ENCODE measurements around the gene SESN3.

Gene SESN3

GRCh38 chr11:95121698-95122097 is 109.3 kb downstream of the SESN3 start:
- no peak for DNase-seq (ENCODE audit: low read depth)
- TF ChIP-seq, protein P1, sequence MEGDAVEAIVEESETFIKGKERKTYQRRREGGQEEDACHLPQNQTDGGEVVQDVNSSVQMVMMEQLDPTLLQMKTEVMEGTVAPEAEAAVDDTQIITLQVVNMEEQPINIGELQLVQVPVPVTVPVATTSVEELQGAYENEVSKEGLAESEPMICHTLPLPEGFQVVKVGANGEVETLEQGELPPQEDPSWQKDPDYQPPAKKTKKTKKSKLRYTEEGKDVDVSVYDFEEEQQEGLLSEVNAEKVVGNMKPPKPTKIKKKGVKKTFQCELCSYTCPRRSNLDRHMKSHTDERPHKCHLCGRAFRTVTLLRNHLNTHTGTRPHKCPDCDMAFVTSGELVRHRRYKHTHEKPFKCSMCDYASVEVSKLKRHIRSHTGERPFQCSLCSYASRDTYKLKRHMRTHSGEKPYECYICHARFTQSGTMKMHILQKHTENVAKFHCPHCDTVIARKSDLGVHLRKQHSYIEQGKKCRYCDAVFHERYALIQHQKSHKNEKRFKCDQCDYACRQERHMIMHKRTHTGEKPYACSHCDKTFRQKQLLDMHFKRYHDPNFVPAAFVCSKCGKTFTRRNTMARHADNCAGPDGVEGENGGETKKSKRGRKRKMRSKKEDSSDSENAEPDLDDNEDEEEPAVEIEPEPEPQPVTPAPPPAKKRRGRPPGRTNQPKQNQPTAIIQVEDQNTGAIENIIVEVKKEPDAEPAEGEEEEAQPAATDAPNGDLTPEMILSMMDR (IDR thresholded peaks at IDR 0.05; ENCODE audit: low read length, missing control alignments) = no peak
- H3K4me3 ChIP-seq (replicated peaks; ENCODE audit: low read depth, low read length) = no peak overlapping the region

DNA sequence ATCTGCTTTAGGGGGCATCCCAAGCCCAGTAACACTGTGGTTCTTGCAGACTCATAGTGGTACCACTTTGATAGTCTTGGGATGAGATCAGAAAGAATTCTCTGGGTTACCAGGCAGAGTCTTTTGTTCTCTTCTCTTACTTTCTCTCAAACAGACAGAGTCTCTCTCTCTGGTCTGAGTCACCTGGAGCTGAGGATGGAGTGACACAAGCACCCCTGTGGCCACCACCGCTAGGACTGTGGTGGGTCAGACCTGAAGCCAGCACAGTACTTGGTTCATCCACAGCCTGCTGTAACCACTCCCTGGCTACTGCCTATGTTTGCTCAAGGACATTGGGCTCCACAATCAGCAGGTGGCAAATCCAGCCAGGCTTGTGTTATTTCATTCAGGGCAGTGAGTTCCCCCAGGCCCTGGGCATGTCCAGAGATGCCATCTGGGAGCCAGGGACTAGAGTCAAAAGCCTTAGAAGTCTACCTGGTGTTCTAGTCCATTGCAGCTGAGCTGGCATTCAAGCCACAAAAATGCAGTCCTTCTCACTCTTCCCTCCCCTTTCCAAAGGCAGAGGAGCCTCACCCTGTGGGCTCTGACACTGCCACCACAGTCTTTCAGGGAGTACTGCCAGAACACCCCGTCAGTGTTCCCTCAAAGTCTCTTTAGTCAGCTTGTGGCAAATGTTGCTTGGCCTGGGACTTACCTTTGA is 111.5 kb downstream of the SESN3 start:
- H3K4me3 ChIP-seq (replicated peaks; ENCODE audit: low read depth, low read length) = no peak overlapping the region
- DNase-seq (ENCODE audit: low read depth) = no peak
- TF ChIP-seq, protein P1 (IDR thresholded peaks at IDR 0.05; ENCODE audit: low read length, missing control alignments) = no peak

- no peak overlapping the region for H3K4me3 ChIP-seq (replicated peaks; ENCODE audit: low read depth, low read length)
- no peak for DNase-seq (ENCODE audit: low read depth)
- TF ChIP-seq, protein P1 (IDR thresholded peaks at IDR 0.05; ENCODE audit: low read length, missing control alignments) = no peak
Observed at GRCh38 chr11:95115597-95115996, 115.4 kb downstream of the SESN3 start.
